ENCODE measurements around the gene FAM89B.
A peak's percentile ranks its signal among the peaks of the same experiment; 100 is the strongest.

DNA sequence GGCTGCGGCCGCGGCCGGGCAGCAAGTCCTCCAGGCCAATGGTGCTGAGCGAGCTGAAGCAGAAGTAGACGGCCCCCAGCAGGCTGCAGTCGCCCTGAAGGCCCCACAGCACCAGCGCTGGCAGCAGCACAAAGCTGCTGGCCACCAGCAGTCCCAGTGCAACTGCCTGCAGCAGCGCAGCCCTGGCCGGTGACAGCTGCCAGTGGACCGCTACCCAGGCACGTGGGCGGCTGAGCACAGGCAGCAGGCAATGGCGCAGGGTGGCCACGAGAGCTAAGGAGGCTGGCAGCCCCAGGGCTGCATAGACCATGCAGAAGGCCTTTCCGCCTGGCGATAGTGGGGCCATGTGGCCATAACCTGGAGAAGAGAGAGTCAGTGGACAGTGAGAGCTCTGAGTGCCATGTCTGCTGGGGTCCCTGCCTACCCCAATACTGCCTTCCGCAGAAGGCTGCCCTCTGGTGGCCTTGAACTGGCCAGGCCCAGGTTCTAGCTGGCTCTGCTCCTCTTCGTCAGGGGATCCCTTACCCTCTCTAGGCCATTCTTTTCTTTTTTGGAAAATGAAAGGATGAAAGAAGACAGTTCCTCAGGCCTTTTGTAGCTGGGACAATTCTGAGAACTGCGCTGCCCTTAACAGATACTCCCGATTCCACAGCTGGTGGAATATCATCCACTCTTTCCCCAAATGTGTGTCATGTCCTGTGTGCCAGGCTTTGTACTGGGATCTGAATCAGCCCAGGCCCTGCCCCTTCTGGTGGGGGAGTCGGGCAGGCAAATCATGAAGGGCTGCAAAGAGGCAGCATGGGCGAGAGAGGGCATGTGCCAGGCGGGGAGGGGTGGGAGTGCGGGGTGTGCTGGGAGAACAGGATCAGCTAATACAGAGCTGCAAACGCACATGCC lies 21.4 kb downstream of the FAM89B start:
- TF ChIP-seq, protein P1, sequence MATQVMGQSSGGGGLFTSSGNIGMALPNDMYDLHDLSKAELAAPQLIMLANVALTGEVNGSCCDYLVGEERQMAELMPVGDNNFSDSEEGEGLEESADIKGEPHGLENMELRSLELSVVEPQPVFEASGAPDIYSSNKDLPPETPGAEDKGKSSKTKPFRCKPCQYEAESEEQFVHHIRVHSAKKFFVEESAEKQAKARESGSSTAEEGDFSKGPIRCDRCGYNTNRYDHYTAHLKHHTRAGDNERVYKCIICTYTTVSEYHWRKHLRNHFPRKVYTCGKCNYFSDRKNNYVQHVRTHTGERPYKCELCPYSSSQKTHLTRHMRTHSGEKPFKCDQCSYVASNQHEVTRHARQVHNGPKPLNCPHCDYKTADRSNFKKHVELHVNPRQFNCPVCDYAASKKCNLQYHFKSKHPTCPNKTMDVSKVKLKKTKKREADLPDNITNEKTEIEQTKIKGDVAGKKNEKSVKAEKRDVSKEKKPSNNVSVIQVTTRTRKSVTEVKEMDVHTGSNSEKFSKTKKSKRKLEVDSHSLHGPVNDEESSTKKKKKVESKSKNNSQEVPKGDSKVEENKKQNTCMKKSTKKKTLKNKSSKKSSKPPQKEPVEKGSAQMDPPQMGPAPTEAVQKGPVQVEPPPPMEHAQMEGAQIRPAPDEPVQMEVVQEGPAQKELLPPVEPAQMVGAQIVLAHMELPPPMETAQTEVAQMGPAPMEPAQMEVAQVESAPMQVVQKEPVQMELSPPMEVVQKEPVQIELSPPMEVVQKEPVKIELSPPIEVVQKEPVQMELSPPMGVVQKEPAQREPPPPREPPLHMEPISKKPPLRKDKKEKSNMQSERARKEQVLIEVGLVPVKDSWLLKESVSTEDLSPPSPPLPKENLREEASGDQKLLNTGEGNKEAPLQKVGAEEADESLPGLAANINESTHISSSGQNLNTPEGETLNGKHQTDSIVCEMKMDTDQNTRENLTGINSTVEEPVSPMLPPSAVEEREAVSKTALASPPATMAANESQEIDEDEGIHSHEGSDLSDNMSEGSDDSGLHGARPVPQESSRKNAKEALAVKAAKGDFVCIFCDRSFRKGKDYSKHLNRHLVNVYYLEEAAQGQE (IDR thresholded peaks at IDR 0.05; ENCODE audit: borderline replicate concordance) = no peak
- peak; percentile 61 for TF ChIP-seq CTCF (IDR thresholded peaks at IDR 0.05; ENCODE audit: poor library complexity, severe bottlenecking)
- TF ChIP-seq POLR2AphosphoS5 (IDR thresholded peaks at IDR 0.05) = no peak
- no peak for TF ChIP-seq EZH2 (IDR thresholded peaks at IDR 0.05; ENCODE audit: borderline replicate concordance, insufficient read depth, low read length, poor library complexity, severe bottlenecking)

Measured in neural cell (in vitro differentiated cells).